Spleen (tissue), 11 donors: ENCODE measurements around the gene DHX15. TPM values are rescaled to one million over a fixed set of nuclear protein-coding genes. Genes with fewer than 3 reads are reported as not detected.

Experiments used
- DNase-seq: peaks from one replicate; pipeline ENCODE4 v3.0.0-alpha.2; 2020
- H3K27ac ChIP-seq, 8 donors: fragments of 200-600 bp; sonication (generic) in 7 of 8; 1 replicate in 4 of 8; 2 replicates in 4 of 8; pipeline versions ENCODE4 v1.5.0 to v1.8.0; 2016 to 2021; ENCODE audit warnings: inconsistent platforms in 4 of 8, mild to moderate bottlenecking in 4 of 8, moderate library complexity in 1 of 8
- H3K27me3 ChIP-seq, 7 donors: fragments of 200-600 bp; sonication (generic) in 6 of 7; replicated peaks in 1 of 7; 1 replicate in 4 of 7; 2 replicates in 3 of 7; pipeline versions ENCODE4 v1.5.0 to v1.8.0; 2016 to 2021; ENCODE audit warnings: inconsistent platforms in 3 of 7, mild to moderate bottlenecking in 1 of 7
- H3K36me3 ChIP-seq, 6 donors: fragments of 200-600 bp; sonication (generic) in 5 of 6; 1 replicate in 4 of 6; 2 replicates in 2 of 6; pipeline versions ENCODE4 v1.5.0 to v1.8.0; 2016 to 2021; ENCODE audit warnings: inconsistent platforms in 2 of 6
- H3K4me1 ChIP-seq, 6 donors: fragments of 200-600 bp; sonication (generic) in 5 of 6; 1 replicate in 3 of 6; 2 replicates in 3 of 6; pipeline versions ENCODE4 v1.5.0 to v1.8.0; 2016 to 2021; ENCODE audit warnings: inconsistent platforms in 3 of 6
- H3K4me3 ChIP-seq, 8 donors: fragments of 200-600 bp; sonication (generic) in 7 of 8; 1 replicate in 4 of 8; 2 replicates in 4 of 8; pipeline versions ENCODE4 v1.5.0 to v1.8.0; 2016 to 2021; ENCODE audit warnings: inconsistent platforms in 4 of 8, mild to moderate bottlenecking in 4 of 8, moderate library complexity in 2 of 8
- H3K9me3 ChIP-seq, 8 donors: fragments of 200-600 bp; sonication (generic) in 7 of 8; 1 replicate in 4 of 8; 2 replicates in 4 of 8; pipeline versions ENCODE4 v1.5.0 to v1.8.0; 2016 to 2021; ENCODE audit warnings: inconsistent platforms in 4 of 8
- CTCF ChIP-seq, 11 experiments: fragments of 200-600 bp in 7 of 11; fragments of 450-650 bp in 4 of 11; sonication (generic) in 4 of 11; IDR thresholded peaks in 8 of 11; conservative IDR thresholded peaks in 3 of 11; 1 replicate in 7 of 11; 2 replicates in 4 of 11; pipeline versions ENCODE4 v1.4.0 to v1.8.0; 2016 to 2021; ENCODE audit warnings: antibody characterized with exemption in 11 of 11, inconsistent platforms in 4 of 11, mild to moderate bottlenecking in 1 of 11
- POLR2A ChIP-seq, 3 donors: fragments of 450-650 bp; IDR thresholded peaks; one replicate each; pipeline ENCODE4 v1.5.1; 2017; ENCODE audit warnings: antibody characterized with exemption in 3 of 3, mild to moderate bottlenecking in 1 of 3
- POLR2AphosphoS5 ChIP-seq, 3 donors: sonication (generic); formaldehyde crosslinking; IDR thresholded peaks; one replicate each; pipeline ENCODE4 v1.5.1; 2017; ENCODE audit warnings: antibody characterized with exemption in 3 of 3
- WGBS, 5 donors: extraction: QIAGEN DNeasy Blood & Tissue Kit in 3 of 5; methylation state at CpG; one replicate each; pipeline versions ENCODE4 v1.1.5 to v1.1.7; 2013 to 2018; 5-methylcytosine and 5-hydroxymethylcytosine counted together
- intact Hi-C: fragments of 100-400 bp; cut with DNase I; formaldehyde crosslinking; loops from one replicate; pipeline ENCODE4 v1.15.0; 2023; ENCODE audit warnings: low total_unique reads
- polyA plus RNA-seq, 3 donors: library from polyadenylated mRNA; stranded (reverse); fragments of 200-250 nt; gene quantifications; one replicate each; pipeline ENCODE4 v1.2.1, GENCODE V29; 2013
- total RNA-seq, 7 donors: library from RNA; depleted of rRNA in 3 of 7; stranded (reverse); fragments of >200 nt in 3 of 7; fragmentation: NEBNext Ultra II Directional in 4 of 7; extraction: Animal tissue kit (Norgen Biotek cat#: 25700) in 4 of 7; gene quantifications; one replicate each; pipeline versions ENCODE4 v1.1.0 to v1.2.1, GENCODE V29; 2016 to 2021
- donor health status: healthy with polysubstance abuse.
- donor health status: DM: no; HTN: no; CAD: no; lungs with moderate emphysema.
- donor health status: DM: no; HTN: no; CAD: no.
- donor health status: Bipolar disorder and iron deficiency.
- donor health status: healthy.
- donor health status: DM: no; HTN: no; CAD: no.
- donor health status: DM: yes; HTN: yes; CAD: no.

The DHX15 gene
- total and polyA plus RNA-seq, 10 donors, result 47.5 to 180 (median 119) TPM

GRCh38 chr4:24605216-24605615 is 20.9 kb upstream of the DHX15 start:
- no peak for TF ChIP-seq POLR2AphosphoS5 (IDR thresholded peaks at IDR 0.05)
- TF ChIP-seq POLR2A (IDR thresholded peaks at IDR 0.05), result no peak
- no peak for TF ChIP-seq CTCF (IDR thresholded peaks at IDR 0.05 in 8 of 11, conservative IDR thresholded peaks at IDR 0.05 in 3 of 11)
- Histone ChIP-seq H3K4me1 (peaks cover 0 to 7% (median 0%) of the 10 kb centered on the region in 6 donors), H3K36me3 (no peaks in the 10 kb centered on the region), H3K4me3 (no peak overlapping the region), H3K9me3 (peaks cover 0 to 3% (median 0%) of the 10 kb centered on the region in 8 donors), H3K27me3 (no peaks in the 10 kb centered on the region), H3K27ac (no peak overlapping the region)
- intact Hi-C loops, result no loop called here
- no peak for DNase-seq

GRCh38 chr4:24604558-24605214 is 20.3 kb upstream of the DHX15 start:
- peaks cover 0 to 7% (median 0%) of the 10 kb centered on the region in 6 donors for H3K4me1 ChIP-seq
- no peak overlapping the region for H3K4me3 ChIP-seq
- peaks cover 0 to 3% (median 0%) of the 10 kb centered on the region in 8 donors for H3K9me3 ChIP-seq
- no peaks in the 10 kb centered on the region for H3K36me3 ChIP-seq
- H3K27ac ChIP-seq, result no peak overlapping the region
- intact Hi-C loops, result no loop called here
- no peak for DNase-seq
- no peaks in the 10 kb centered on the region for H3K27me3 ChIP-seq
- TF ChIP-seq POLR2AphosphoS5 (IDR thresholded peaks at IDR 0.05) (no peak), CTCF (IDR thresholded peaks at IDR 0.05 in 8 of 11, conservative IDR thresholded peaks at IDR 0.05 in 3 of 11) (no peak), POLR2A (IDR thresholded peaks at IDR 0.05) (no peak)
- 66 to 82% (median 76%) methylated on average over 4 of the region's 4 CpGs for WGBS, 5 donors

DNA sequence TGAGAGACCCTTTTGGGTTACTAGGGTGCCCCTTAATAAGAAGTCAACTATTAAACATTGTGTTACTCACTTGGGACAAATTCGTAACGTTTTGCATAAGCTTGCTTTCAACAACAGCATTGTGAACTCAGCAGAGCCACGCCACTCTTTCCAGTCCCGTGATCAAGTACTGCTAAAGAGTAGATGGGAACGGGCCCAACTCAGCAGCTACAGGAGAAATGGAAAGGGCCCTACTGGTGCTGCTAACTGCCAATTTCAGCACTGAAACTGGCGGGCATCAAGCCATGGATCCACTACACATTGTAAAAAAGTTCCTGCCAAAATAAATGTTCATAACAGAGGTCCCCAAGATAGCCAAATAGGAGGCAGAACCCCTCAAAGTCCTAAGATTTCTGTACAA is 19.0 kb upstream of the DHX15 start:
- TF ChIP-seq POLR2AphosphoS5 (IDR thresholded peaks at IDR 0.05), result no peak
- no peak for TF ChIP-seq POLR2A (IDR thresholded peaks at IDR 0.05)
- no peak for TF ChIP-seq CTCF (IDR thresholded peaks at IDR 0.05 in 8 of 11, conservative IDR thresholded peaks at IDR 0.05 in 3 of 11)
- Histone ChIP-seq H3K4me1 (peaks cover 0 to 7% (median 0%) of the 10 kb centered on the region in 6 donors), H3K27me3 (peaks cover 0 to 4% (median 0%) of the 10 kb centered on the region in 7 donors), H3K9me3 (peaks cover 0 to 4% (median 0%) of the 10 kb centered on the region in 8 donors), H3K36me3 (no peaks in the 10 kb centered on the region), H3K27ac (no peak overlapping the region), H3K4me3 (no peak overlapping the region)
- no peak for DNase-seq
- intact Hi-C loops, result no loop called here
- WGBS, 5 donors, result 87 to 96% (median 91%) methylated on average over 6 of the region's 6 CpGs

DNA sequence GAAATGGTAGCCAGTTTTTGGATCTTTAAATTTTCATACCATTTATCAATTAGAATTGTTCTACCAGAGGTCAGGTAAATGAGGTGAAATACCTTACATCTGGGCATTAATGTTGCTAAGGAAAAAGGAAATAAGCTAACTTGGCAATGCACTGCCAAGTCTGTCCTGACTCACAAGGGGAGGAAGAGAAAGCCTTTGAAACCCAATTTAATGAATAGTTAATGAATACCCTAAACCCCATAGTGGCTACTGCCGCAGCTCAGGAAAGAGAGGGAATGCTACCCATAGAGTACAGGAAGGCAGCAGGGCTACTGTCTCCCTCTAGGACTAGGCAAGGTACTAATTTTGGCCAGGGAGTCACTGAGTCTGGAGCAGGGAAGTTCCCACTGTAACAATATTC is 16.8 kb upstream of the DHX15 start:
- Histone ChIP-seq H3K4me3 (no peak overlapping the region), H3K9me3 (peaks cover 0 to 10% (median 2%) of the 10 kb centered on the region in 8 donors), H3K4me1 (peaks cover 0 to 7% (median 0%) of the 10 kb centered on the region in 6 donors), H3K27ac (no peak overlapping the region), H3K27me3 (peaks cover 0 to 4% (median 0%) of the 10 kb centered on the region in 7 donors), H3K36me3 (no peaks in the 10 kb centered on the region)
- DNase-seq, result no peak
- no peak for TF ChIP-seq CTCF (IDR thresholded peaks at IDR 0.05 in 8 of 11, conservative IDR thresholded peaks at IDR 0.05 in 3 of 11)
- no peak for TF ChIP-seq POLR2AphosphoS5 (IDR thresholded peaks at IDR 0.05)
- no peak for TF ChIP-seq POLR2A (IDR thresholded peaks at IDR 0.05)
- 71 to 100% (median 94%) methylated on average over 1 of the region's 1 CpG for WGBS, 5 donors
- intact Hi-C loops, result no loop called here
